Measurements from ENCODE around the gene CDHR5.

DNA sequence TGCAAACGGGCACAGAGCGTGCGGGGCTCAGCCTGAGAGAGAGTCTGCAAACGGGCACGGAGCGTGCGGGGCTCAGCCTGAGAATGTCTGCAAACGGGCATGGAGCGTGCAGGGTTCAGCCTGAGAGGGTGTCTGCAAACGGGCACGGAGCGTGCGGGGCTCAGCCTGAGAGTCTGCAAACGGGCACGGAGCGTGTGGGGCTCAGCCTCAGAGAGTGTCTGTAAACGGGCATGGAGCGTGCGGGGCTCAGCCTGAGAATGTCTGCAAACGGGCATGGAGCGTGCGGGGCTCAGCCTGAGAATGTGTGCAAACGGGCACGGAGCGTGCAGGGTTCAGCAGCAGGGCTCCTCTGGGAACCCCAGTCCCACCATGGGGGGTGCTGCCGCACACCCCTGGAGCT, 35.0 kb downstream of the CDHR5 start:
- TF ChIP-seq, protein P1, sequence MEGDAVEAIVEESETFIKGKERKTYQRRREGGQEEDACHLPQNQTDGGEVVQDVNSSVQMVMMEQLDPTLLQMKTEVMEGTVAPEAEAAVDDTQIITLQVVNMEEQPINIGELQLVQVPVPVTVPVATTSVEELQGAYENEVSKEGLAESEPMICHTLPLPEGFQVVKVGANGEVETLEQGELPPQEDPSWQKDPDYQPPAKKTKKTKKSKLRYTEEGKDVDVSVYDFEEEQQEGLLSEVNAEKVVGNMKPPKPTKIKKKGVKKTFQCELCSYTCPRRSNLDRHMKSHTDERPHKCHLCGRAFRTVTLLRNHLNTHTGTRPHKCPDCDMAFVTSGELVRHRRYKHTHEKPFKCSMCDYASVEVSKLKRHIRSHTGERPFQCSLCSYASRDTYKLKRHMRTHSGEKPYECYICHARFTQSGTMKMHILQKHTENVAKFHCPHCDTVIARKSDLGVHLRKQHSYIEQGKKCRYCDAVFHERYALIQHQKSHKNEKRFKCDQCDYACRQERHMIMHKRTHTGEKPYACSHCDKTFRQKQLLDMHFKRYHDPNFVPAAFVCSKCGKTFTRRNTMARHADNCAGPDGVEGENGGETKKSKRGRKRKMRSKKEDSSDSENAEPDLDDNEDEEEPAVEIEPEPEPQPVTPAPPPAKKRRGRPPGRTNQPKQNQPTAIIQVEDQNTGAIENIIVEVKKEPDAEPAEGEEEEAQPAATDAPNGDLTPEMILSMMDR (IDR thresholded peaks at IDR 0.05; ENCODE audit: insufficient read depth, low read length, poor library complexity, severe bottlenecking), result no peak
- TF ChIP-seq EZH2phosphoT487 (conservative IDR thresholded peaks at IDR 0.05; ENCODE audit: low read length), result no peak

Data from SU-DHL-6 (cell line).